Testis (tissue), 3 donors: ENCODE data around the gene ADTRP. TPM values are rescaled to one million over a fixed set of nuclear protein-coding genes. Genes with fewer than 3 reads are reported as not detected.
"Not testable (repeated sequence)": the region's sequence is repeated elsewhere in the genome, so short reads cannot be mapped to it uniquely, and the experiment has no call there.

Source experiments
- DNase-seq: peaks from one replicate; pipeline ENCODE4 v3.0.0-alpha.2; 2019
- H3K27ac ChIP-seq, 2 donors: fragments of 200-600 bp; sonication (generic); one replicate each; pipeline ENCODE4 v1.5.1; 2019
- H3K27me3 ChIP-seq: fragments of 200-600 bp; sonication (generic); one replicate; pipeline ENCODE4 v1.5.1; 2019
- H3K36me3 ChIP-seq: fragments of 200-600 bp; sonication (generic); one replicate; pipeline ENCODE4 v1.5.1; 2017; ENCODE audit warnings: low read depth; ENCODE audit errors: missing control alignments
- H3K4me1 ChIP-seq: fragments of 200-600 bp; sonication (generic); one replicate; pipeline ENCODE4 v1.5.1; 2019
- H3K4me3 ChIP-seq, 2 donors: fragments of 200-600 bp; sonication (generic); one replicate each; pipeline ENCODE4 v1.5.1; 2017 to 2019
- H3K9me3 ChIP-seq: fragments of 200-600 bp; sonication (generic); one replicate; pipeline ENCODE4 v1.5.1; 2017
- CTCF ChIP-seq, 3 experiments: fragments of 450-650 bp in 2 of 3; fragments of 200-600 bp in 1 of 3; sonication (generic) in 1 of 3; IDR thresholded peaks; one replicate each; pipeline ENCODE4 v1.5.1; 2016 to 2019; ENCODE audit warnings: antibody characterized with exemption in 3 of 3, mild to moderate bottlenecking in 2 of 3, moderate library complexity in 1 of 3
- POLR2A ChIP-seq: fragments of 450-650 bp; IDR thresholded peaks from one replicate; pipeline ENCODE4 v1.6.1; 2017; ENCODE audit warnings: antibody characterized with exemption, mild to moderate bottlenecking, moderate library complexity
- WGBS, 2 donors: methylation state at CpG; one replicate each; pipeline ENCODE4 v1.1.5; 2018; 5-methylcytosine and 5-hydroxymethylcytosine counted together
- intact Hi-C: fragments of 100-400 bp; cut with DNase I; formaldehyde crosslinking; loops from one replicate; pipeline ENCODE4 v1.15.1; 2023; ENCODE audit warnings: low total_unique reads
- polyA plus RNA-seq: library from polyadenylated mRNA; stranded (reverse); fragments of 350-450 nt; fragmentation: Illumina TruSeq; extraction: RNeasy Lipid Tissue Mini Kit (QIAGEN cat#74804); gene quantifications from one replicate; pipeline ENCODE4 v1.2.3, GENCODE V29; 2014; ENCODE audit warnings: low read depth, low replicate concordance; ENCODE audit not compliant: insufficient read depth
- total RNA-seq, 2 donors: library from RNA; depleted of rRNA; stranded (reverse); fragments of >200 nt; gene quantifications; one replicate each; pipeline ENCODE4 v1.2.3, GENCODE V29; 2016

The ADTRP gene
- total and polyA plus RNA-seq, 3 donors from 2014 or later: 8.3 to 49.6 (median 21.3) TPM

DNA sequence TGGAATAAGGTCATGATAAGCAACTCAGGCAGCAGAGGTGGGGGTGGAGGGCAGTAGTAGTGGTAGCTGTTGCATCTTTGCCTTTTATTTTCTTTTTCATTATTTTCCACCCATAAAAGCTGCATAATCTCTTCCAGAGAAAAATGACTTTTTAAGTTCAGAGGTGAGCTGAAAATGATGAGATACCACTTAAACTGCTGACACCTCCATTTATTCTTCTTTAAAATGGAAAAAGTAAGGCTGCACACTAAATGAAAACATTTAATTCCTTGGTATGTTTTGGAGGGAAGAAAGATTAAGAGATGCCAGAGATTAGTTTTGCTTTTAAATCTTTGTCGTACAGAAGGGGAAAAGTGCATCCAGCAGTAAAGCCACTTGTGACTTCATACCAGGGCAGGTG is 97.2 kb downstream of the ADTRP start:
- intact Hi-C loops: no loop called here
- H3K4me3 ChIP-seq: no peak overlapping the region
- DNase-seq: no peak
- H3K27ac ChIP-seq: no peak overlapping the region
- no peaks in the 10 kb centered on the region for H3K4me1 ChIP-seq
- H3K9me3 ChIP-seq: no peaks in the 10 kb centered on the region
- WGBS, 2 donors: 75 to 84% methylated on average over 1 of the region's 1 CpG
- H3K27me3 ChIP-seq: no peaks in the 10 kb centered on the region
- no peaks in the 10 kb centered on the region for H3K36me3 ChIP-seq
- TF ChIP-seq CTCF (IDR thresholded peaks at IDR 0.05) (no peak), POLR2A (no peak)

GRCh38 chr6:11680479-11680878 is 98.1 kb downstream of the ADTRP start:
- DNase-seq, H3K4me3 ChIP-seq, intact Hi-C loops, H3K9me3 ChIP-seq, H3K36me3 ChIP-seq, H3K4me1 ChIP-seq, H3K27ac ChIP-seq, H3K27me3 ChIP-seq: not testable (repeated sequence)
- WGBS, 2 donors: 81 to 82% methylated on average over 7 of the region's 7 CpGs

DNA sequence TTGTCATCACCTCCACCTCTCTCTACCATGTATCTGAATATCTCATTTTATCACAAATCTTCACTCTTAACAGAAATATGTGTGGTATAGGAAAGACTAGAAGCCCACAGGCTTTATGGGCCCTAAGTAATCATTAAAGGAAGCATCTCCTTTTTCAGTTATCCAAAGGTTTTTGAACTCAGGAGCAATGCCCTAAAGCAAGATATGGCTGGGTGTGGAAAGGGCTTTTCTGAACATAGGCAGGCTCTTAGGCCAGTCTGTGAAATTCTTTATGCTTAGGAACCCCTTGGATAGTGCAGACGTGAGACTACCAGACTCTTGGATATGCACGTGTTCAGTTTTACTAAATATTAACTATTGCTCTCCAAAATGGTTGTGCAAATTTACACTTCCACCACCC is 99.5 kb downstream of the ADTRP start:
- no peaks in the 10 kb centered on the region for H3K27me3 ChIP-seq
- H3K36me3 ChIP-seq: no peaks in the 10 kb centered on the region
- no peaks in the 10 kb centered on the region for H3K4me1 ChIP-seq
- TF ChIP-seq CTCF (IDR thresholded peaks at IDR 0.05) (no peak), POLR2A (no peak)
- no peaks in the 10 kb centered on the region for H3K9me3 ChIP-seq
- intact Hi-C loops: no loop called here
- no peak overlapping the region for H3K27ac ChIP-seq
- DNase-seq: no peak
- H3K4me3 ChIP-seq: no peak overlapping the region
- 87 to 95% methylated on average over 2 of the region's 2 CpGs for WGBS, 2 donors

- H3K4me3 ChIP-seq: no peak overlapping the region
- H3K36me3 ChIP-seq: no peaks in the 10 kb centered on the region
- no peak overlapping the region for H3K27ac ChIP-seq
- intact Hi-C loops: no loop called here
- H3K27me3 ChIP-seq: no peaks in the 10 kb centered on the region
- WGBS, 2 donors: 72 to 90% methylated on average over 2 of the region's 2 CpGs
- no peaks in the 10 kb centered on the region for H3K4me1 ChIP-seq
- no peak for DNase-seq
- no peaks in the 10 kb centered on the region for H3K9me3 ChIP-seq
- TF ChIP-seq POLR2A (no peak), CTCF (IDR thresholded peaks at IDR 0.05) (no peak)
Observed at GRCh38 chr6:11675601-11676000, 103.0 kb downstream of the ADTRP start.

DNA sequence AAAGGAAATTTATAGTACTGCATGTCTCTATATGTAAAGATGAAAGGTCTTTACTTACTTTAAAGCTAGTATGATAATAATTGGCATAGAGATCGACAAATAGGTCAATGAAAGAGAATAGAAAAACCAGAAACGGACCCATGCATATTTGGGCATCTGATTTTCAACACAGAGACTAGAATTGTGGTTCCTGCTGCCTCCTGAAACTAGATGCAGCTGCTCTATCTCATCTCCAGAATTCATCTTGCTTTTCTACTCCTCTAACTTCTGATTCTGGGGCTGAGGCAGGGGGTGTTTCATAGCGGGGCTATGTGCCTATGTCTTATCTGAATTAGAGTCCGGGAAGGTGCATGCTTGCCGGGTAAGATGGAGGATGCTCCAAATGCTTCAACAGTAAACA is 105.9 kb downstream of the ADTRP start:
- WGBS, 2 donors: 81 to 83% methylated on average over 5 of the region's 5 CpGs
- intact Hi-C loops: no loop called here

More for the DNA sequence above, 105.9 kb downstream of the ADTRP start:
- no peak for TF ChIP-seq CTCF (IDR thresholded peaks at IDR 0.05)
- no peak for TF ChIP-seq POLR2A
- DNase-seq: no peak
- Histone ChIP-seq H3K27ac (no peak overlapping the region), H3K9me3 (no peaks in the 10 kb centered on the region), H3K36me3 (no peaks in the 10 kb centered on the region), H3K4me1 (no peaks in the 10 kb centered on the region), H3K4me3 (no peak overlapping the region), H3K27me3 (no peaks in the 10 kb centered on the region)
